Epithelial cell of esophagus (primary cell): Measurements from ENCODE around the gene ODF2L.

ENCODE experiments used
- DNase-seq: peaks from one replicate; pipeline ENCODE4 v3.0.0; 2010; ENCODE audit warnings: low read depth
- H3K4me3 ChIP-seq: 2 replicates; pipeline ENCODE4 v1.5.1; 2011; ENCODE audit warnings: mild to moderate bottlenecking, low read length, control low read depth
- TF ChIP-seq, protein P1 (sequence below): IDR thresholded peaks from 2 replicates; pipeline ENCODE4 v1.5.1; 2011; ENCODE audit warnings: low read depth, mild to moderate bottlenecking, low read length, control low read depth, inconsistent platforms; ENCODE audit not compliant: insufficient read depth; ENCODE audit errors: missing control alignments

ODF2L gene

DNA sequence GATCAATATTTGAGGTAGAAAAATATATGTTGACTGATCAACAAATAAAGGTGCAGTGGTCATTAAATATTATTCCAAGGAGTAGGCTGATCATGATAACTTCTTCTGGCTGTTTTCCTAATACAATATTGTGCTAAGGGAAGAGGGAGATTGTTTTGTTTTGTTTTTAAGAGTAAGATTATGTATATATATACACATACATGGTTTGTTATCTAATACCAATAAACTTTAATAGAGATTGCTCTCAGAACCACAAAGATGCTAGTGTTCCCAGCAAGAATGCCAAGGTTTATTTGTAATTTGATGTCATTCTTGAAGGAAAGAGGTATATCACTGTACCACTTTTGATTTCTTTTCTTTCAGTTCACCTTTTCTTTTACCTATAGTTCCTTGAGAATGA is 37.9 kb upstream of the ODF2L start:
- H3K4me3 ChIP-seq = no peak overlapping the region
- no peak for DNase-seq
- TF ChIP-seq, protein P1, sequence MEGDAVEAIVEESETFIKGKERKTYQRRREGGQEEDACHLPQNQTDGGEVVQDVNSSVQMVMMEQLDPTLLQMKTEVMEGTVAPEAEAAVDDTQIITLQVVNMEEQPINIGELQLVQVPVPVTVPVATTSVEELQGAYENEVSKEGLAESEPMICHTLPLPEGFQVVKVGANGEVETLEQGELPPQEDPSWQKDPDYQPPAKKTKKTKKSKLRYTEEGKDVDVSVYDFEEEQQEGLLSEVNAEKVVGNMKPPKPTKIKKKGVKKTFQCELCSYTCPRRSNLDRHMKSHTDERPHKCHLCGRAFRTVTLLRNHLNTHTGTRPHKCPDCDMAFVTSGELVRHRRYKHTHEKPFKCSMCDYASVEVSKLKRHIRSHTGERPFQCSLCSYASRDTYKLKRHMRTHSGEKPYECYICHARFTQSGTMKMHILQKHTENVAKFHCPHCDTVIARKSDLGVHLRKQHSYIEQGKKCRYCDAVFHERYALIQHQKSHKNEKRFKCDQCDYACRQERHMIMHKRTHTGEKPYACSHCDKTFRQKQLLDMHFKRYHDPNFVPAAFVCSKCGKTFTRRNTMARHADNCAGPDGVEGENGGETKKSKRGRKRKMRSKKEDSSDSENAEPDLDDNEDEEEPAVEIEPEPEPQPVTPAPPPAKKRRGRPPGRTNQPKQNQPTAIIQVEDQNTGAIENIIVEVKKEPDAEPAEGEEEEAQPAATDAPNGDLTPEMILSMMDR = no peak

DNA sequence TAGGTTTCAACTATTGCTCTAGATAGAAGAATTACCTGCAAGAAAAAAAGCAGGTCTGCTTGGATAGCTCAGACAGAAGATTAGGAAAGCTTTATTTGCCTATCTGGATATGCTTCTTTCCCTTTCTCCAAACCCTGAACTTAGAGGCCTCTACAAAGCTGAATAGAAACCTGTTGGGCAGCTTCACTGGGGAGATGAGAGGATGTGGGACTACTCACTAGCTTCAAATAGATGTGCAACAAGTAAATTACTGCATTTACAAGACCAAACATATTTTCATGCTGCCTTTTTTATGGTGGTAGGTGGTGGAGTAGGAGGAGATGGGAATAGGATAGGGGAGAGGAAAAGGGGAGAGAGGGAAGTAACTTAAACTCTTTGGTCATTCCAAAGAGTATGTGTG is 34.3 kb upstream of the ODF2L start:
- no peak overlapping the region for H3K4me3 ChIP-seq
- DNase-seq = peak; percentile 91
- TF ChIP-seq, protein P1 = no peak

DNA sequence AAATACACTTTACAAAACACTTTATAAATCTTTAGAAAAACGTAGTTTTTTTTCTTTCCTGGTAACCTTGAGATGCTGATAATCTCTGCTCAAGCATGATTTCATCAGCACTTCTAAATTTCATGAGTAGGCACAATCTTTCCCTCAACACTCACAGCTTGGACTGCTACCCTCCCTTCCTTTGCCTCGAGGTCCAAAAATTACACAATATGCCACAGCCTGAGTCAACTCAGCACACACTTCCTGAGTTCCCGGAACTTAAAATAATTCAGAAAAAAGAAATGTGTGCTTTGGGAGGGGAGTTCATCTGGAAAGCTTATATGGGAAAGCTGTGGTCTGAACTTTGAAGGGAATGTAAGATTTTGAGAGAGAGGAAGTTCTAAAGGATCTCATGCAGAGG is 33.7 kb upstream of the ODF2L start:
- TF ChIP-seq, protein P1 = no peak
- no peak overlapping the region for H3K4me3 ChIP-seq
- peak; percentile 96 for DNase-seq

DNA sequence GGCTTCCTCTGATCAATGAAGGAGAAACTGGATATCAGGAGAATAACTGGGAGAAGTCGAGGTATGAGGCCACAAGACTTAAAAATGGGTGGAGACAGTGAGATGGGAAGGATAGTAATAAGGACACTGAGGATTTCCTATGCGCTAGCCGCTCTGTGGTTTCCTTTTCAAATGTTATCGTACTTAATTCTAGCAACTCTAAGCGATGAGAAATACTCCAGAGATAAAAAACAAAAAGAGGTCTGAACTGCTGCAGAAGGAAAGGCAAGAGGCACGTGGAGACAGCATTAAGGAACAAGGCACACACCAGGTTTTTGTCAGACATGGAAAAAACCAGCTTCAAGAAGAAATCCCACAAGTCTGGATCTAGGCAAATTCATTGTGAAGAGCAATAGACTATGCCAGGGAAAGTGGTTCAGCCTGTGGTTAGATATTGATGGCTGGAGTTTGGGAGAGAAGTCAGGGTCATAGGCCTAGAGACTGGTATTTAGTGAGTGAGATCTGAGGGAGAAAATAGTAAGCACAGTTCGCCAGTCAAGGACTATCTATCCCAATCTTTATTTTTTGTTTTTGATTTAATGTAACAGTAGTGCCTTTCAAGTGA is 33.1 kb upstream of the ODF2L start:
- TF ChIP-seq, protein P1 = no peak
- DNase-seq = no peak
- no peak overlapping the region for H3K4me3 ChIP-seq

DNA sequence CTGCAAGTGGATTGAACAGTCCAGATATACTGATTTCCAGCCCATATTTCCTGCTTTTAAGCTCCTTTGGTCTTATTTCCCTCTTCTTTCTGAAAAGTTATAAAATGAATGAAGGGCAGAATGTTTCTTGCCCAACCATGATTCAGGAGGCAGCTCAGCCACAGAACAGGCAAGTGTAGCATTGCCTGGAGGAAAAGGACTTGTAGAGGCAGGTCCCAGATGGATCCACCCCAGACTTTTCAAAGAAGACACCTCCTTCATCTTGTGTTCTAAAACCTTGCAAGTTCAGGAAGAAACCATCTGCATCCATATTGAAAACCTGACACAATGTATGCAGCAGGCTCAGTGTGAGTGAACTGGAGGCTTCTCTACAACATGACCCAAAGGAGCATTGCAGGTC is 27.8 kb upstream of the ODF2L start, which contains the start of gene CLCA2:
Gene CLCA2 (plus strand): TSS at position 299 of the 400 bp plus-strand sequence. CDS start 77 bp downstream, at position 376.
- peak; percentile 97 for DNase-seq
- TF ChIP-seq, protein P1 = no peak
- peak within 1 kb of the TSS; percentile 71 for H3K4me3 ChIP-seq

DNA sequence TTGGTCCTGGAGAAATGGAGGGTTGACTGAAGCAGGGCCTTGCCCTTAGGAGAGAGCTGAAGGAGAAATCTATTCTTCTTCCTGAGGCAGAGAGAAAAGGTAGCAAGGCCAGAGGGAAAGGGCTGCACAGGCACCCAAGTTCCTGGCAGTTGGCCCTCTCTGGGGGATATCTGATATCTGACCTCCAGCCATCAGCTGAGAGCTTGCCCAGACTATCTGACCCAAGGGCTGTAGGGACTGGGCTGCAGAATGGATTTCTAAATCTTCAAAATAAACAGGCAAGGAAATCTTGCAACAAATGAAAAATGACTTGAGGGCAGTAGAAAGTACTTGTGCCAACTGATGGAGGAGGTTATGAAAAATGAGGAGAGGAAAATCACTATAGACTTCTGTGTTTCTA is 27.4 kb upstream of the ODF2L start:
- H3K4me3 ChIP-seq = no peak overlapping the region
- DNase-seq = no peak

More for the DNA sequence above, 27.4 kb upstream of the ODF2L start:
- TF ChIP-seq, protein P1 = no peak
